ENCODE measurements around the gene HSPD1. TPM values are rescaled to one million over a fixed set of nuclear protein-coding genes. Genes with fewer than 3 reads are reported as not detected.

Gene HSPD1
- total and polyA plus RNA-seq, 2 of the 13 experiments (the other 11 are each of a cell fraction or from before 2014, with no cell fraction given): 685 to 2,610 TPM

GRCh38 chr2:197513915-197514314 is 14.3 kb upstream of the HSPD1 start:
- POLR2A ChIA-PET: interaction anchor here (1.1 to 5.6 kb wide), 3 partner anchors 9 to 79 kb away, joined by 4 to 177 read pairs (median 5); partner anchors contain the start of genes HSPD1, HSPE1 and SF3B1

More at GRCh38 chr2:197513915-197514314, 14.3 kb upstream of the HSPD1 start:
- WGBS (ENCODE audit: low lambda C conversion rate): 95% methylated on average over 5 of the region's 5 CpGs
- Histone ChIP-seq H3K36me3 (replicated peaks in 1 of 2; ENCODE audit: control insufficient read depth in 1 of 2, insufficient read depth in 2 of 2, low read length in 2 of 2) (no peaks in the 10 kb centered on the region), H3K4me2 (ENCODE audit: low read depth, low read length) (no peak overlapping the region), H2AFZ (ENCODE audit: low read length) (no peak overlapping the region), H3K9me3 (ENCODE audit: low read length) (no peaks in the 10 kb centered on the region), H3K27me3 (ENCODE audit: control insufficient read depth in 1 of 2, insufficient read depth in 2 of 2, low read length in 2 of 2) (no peaks in the 10 kb centered on the region; a peak in 1 of 5 replicates), H3K4me3 (replicated peaks in 1 of 3; ENCODE audit: insufficient read depth in 1 of 3, low read depth in 2 of 3, low read length in 3 of 3) (no peak overlapping the region), H3K4me1 (ENCODE audit: insufficient read depth, low read length) (peaks cover 37% of the 10 kb centered on the region), H3K27ac (ENCODE audit: extremely low read length, insufficient read depth, low read length) (no peak overlapping the region), H3K9ac (ENCODE audit: insufficient read depth, low read depth, low read length) (no peak overlapping the region), H3K79me2 (ENCODE audit: insufficient read depth, low read length) (peaks cover 35% of the 10 kb centered on the region), H4K20me1 (ENCODE audit: insufficient read depth, low read length) (peaks cover 16% of the 10 kb centered on the region)
- ATAC-seq (no peak), DNase-seq (ENCODE audit: low spot score) (no peak), FAIRE-seq (no peak)
- CTCF ChIA-PET (ENCODE audit: low intra/inter-chr PET ratio, low total read pairs): no interaction called here
- BruUV-seq (replicated peaks): no TSS peak
- in situ Hi-C loops (cut with HindIII; ENCODE audit: extremely low pct_ligation_motif_present, low pct_unique_long_range_greater_than_20kb) (loop anchor here (10.0 kb wide), 1 partner anchor 191 kb away; the partner anchor contains the start of gene MARS2), intact Hi-C loops (cut with micrococcal nuclease; ENCODE audit: unreplicated experiment) (no loop called here)
- TF ChIP-seq ZNF343 (CRISPR knock-in tag; IDR thresholded peaks at IDR 0.05) (no peak), ZNF660 (CRISPR knock-in tag; IDR thresholded peaks at IDR 0.05; ENCODE audit: borderline replicate concordance, low read depth) (no peak), KLF9 (CRISPR knock-in tag; IDR thresholded peaks at IDR 0.05; ENCODE audit: low read depth) (no peak), NFYB (CRISPR knock-in tag; IDR thresholded peaks at IDR 0.05) (no peak), BCLAF1 (IDR thresholded peaks at IDR 0.05) (no peak), ZNF253 (CRISPR knock-in tag; IDR thresholded peaks at IDR 0.05; ENCODE audit: borderline replicate concordance) (no peak), FOXO4 (CRISPR knock-in tag; conservative IDR thresholded peaks at IDR 0.05) (no peak), POLR2A (IDR thresholded peaks at IDR 0.05; ENCODE audit: insufficient read depth in 1 of 2, low read depth in 2 of 2, low read length in 2 of 2) (no peak)
